SU-DHL-6 (cell line): ENCODE results near the gene RHCG.

Source experiments
- H2AFZ ChIP-seq: fragments of 200-600 bp; sonication (generic); 2 replicates; pipeline ENCODE4 v1.6.1; 2014; ENCODE audit warnings: low read depth, mild to moderate bottlenecking, moderate library complexity, mixed read lengths, antibody characterized with exemption, low read length; ENCODE audit not compliant: severe bottlenecking
- H3F3A ChIP-seq: fragments of 200-600 bp; shearing (Covaris generic); 2 replicates; pipeline ENCODE4 v1.6.0; 2016; ENCODE audit warnings: antibody characterized with exemption, mild to moderate bottlenecking; ENCODE audit not compliant: insufficient read depth
- H3K27ac ChIP-seq: fragments of 200-600 bp; sonication (generic); 2 replicates; pipeline ENCODE4 v1.5.1; 2016; ENCODE audit warnings: low read depth, mild to moderate bottlenecking, low read length, moderate library complexity, mixed read lengths
- H3K27me3 ChIP-seq: fragments of 200-600 bp; sonication (generic), shearing (Covaris generic); 2 replicates; pipeline ENCODE4 v1.6.0; 2014; ENCODE audit warnings: mild to moderate bottlenecking, low read length
- H3K36me3 ChIP-seq: fragments of 200-600 bp; sonication (generic); 2 replicates; pipeline ENCODE4 v1.6.1; 2014; ENCODE audit warnings: mild to moderate bottlenecking, low read length, mixed read lengths
- H3K4me2 ChIP-seq: fragments of 300-600, 200-600 bp; shearing (Covaris generic), sonication (generic); 2 replicates; pipeline ENCODE4 v1.6.0; 2014; ENCODE audit warnings: low read length, low read depth, mild to moderate bottlenecking; ENCODE audit not compliant: poor library complexity, severe bottlenecking
- H3K4me3 ChIP-seq: fragments of 200-600 bp; sonication (generic); 2 replicates; pipeline ENCODE4 v1.5.1; 2014; ENCODE audit warnings: antibody characterized with exemption, low read length, mild to moderate bottlenecking, mixed read lengths; ENCODE audit not compliant: insufficient read depth, poor library complexity, severe bottlenecking
- H3K79me2 ChIP-seq: fragments of 200-600 bp; sonication (generic); 2 replicates; pipeline ENCODE4 v1.6.1; 2014; ENCODE audit warnings: mild to moderate bottlenecking, low read length, moderate library complexity; ENCODE audit not compliant: insufficient read depth
- H3K9ac ChIP-seq: fragments of 200-600 bp; sonication (generic); 2 replicates; pipeline ENCODE4 v1.7.0; 2014; ENCODE audit warnings: mild to moderate bottlenecking, low read length
- H3K9me2 ChIP-seq: fragments of 200-600 bp; sonication (generic); replicated peaks from 2 replicates; pipeline ENCODE4 v1.6.1; 2014; ENCODE audit warnings: low read length; ENCODE audit not compliant: insufficient read depth
- H3K9me3 ChIP-seq: fragments of 200-600 bp; sonication (generic); 2 replicates; pipeline ENCODE4 v1.6.1; 2014; ENCODE audit warnings: low read length, mixed read lengths; ENCODE audit not compliant: insufficient read depth
- H4K20me1 ChIP-seq: fragments of 200-600 bp; sonication (generic); 2 replicates; pipeline ENCODE4 v1.6.1; 2014; ENCODE audit warnings: low read depth, mild to moderate bottlenecking, antibody characterized with exemption, low read length, moderate library complexity, mixed read lengths
- EZH2phosphoT487 ChIP-seq: fragments of 200-600 bp; sonication (generic), shearing (Covaris generic); conservative IDR thresholded peaks from 2 replicates; pipeline ENCODE4 v1.6.1; 2018; ENCODE audit warnings: mild to moderate bottlenecking, antibody characterized with exemption, low read length, moderate library complexity, mixed read lengths
- TF ChIP-seq, protein P1 (sequence below): fragments of 200-600 bp; sonication (generic); IDR thresholded peaks from one replicate; pipeline ENCODE4 v1.5.1; 2017; ENCODE audit warnings: antibody characterized with exemption, mild to moderate bottlenecking, low read length, moderate library complexity; ENCODE audit not compliant: insufficient read depth, poor library complexity, severe bottlenecking

RHCG gene

DNA sequence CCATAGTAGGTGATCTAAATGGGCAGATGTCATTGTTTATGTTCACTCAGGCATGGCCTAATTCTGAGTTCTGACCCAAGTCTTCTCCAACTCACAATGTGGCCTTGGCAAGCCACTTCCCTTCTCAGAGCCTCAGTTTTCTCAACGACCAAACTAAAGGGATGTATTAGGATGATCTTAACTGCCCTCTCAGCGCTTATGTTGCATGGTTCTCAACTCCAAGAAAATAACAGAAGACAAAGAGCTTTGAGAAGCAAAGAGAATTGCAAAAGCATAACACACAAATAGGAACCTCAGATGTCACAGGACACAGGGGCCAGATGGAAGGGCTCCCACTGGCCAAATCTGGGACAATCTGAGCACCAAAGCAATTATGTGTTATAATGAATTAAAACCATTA is 8.6 kb downstream of the RHCG start:
- TF ChIP-seq, protein P1, sequence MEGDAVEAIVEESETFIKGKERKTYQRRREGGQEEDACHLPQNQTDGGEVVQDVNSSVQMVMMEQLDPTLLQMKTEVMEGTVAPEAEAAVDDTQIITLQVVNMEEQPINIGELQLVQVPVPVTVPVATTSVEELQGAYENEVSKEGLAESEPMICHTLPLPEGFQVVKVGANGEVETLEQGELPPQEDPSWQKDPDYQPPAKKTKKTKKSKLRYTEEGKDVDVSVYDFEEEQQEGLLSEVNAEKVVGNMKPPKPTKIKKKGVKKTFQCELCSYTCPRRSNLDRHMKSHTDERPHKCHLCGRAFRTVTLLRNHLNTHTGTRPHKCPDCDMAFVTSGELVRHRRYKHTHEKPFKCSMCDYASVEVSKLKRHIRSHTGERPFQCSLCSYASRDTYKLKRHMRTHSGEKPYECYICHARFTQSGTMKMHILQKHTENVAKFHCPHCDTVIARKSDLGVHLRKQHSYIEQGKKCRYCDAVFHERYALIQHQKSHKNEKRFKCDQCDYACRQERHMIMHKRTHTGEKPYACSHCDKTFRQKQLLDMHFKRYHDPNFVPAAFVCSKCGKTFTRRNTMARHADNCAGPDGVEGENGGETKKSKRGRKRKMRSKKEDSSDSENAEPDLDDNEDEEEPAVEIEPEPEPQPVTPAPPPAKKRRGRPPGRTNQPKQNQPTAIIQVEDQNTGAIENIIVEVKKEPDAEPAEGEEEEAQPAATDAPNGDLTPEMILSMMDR: no peak
- TF ChIP-seq EZH2phosphoT487: no peak

DNA sequence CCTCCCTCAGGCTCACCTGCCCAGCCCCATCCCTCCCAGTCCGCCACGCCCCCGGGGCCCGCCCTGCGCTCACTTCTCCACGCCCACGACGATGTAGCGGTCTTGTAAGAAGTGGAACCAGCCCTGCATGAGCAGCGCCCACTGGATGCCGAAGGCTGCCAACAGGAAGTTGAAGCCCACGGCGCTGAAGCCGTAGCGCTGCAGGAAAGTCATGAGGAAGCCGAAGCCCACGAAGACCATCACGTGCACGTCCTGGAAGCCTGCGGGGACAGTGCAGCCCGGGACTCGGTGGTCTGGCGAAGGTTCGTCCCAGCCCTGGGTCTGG is 9.7 kb downstream of the RHCG start:
- H3K4me2 ChIP-seq: no peak overlapping the region
- no peak overlapping the region for H3K4me3 ChIP-seq
- H3K9ac ChIP-seq: no peak overlapping the region
- H4K20me1 ChIP-seq: no peaks in the 10 kb centered on the region
- H3K36me3 ChIP-seq: no peaks in the 10 kb centered on the region
- H3K27ac ChIP-seq: no peak overlapping the region
- no peak overlapping the region for H2AFZ ChIP-seq
- TF ChIP-seq EZH2phosphoT487: no peak
- TF ChIP-seq, protein P1: no peak
- H3K27me3 ChIP-seq: no peaks in the 10 kb centered on the region
- H3K9me3 ChIP-seq: no peaks in the 10 kb centered on the region
- H3K79me2 ChIP-seq: no peaks in the 10 kb centered on the region
- H3F3A ChIP-seq: no peaks in the 10 kb centered on the region
- no peaks in the 10 kb centered on the region for H3K9me2 ChIP-seq

More for the DNA sequence above, 8.6 kb downstream of the RHCG start:
- Histone ChIP-seq H3K27me3 (no peaks in the 10 kb centered on the region), H3K9me2 (no peaks in the 10 kb centered on the region), H4K20me1 (no peaks in the 10 kb centered on the region), H3K4me2 (no peak overlapping the region), H3K36me3 (no peaks in the 10 kb centered on the region), H3K4me3 (no peak overlapping the region), H3K79me2 (no peaks in the 10 kb centered on the region), H3K9ac (no peak overlapping the region), H3F3A (no peaks in the 10 kb centered on the region), H3K9me3 (no peaks in the 10 kb centered on the region), H2AFZ (no peak overlapping the region), H3K27ac (no peak overlapping the region)

DNA sequence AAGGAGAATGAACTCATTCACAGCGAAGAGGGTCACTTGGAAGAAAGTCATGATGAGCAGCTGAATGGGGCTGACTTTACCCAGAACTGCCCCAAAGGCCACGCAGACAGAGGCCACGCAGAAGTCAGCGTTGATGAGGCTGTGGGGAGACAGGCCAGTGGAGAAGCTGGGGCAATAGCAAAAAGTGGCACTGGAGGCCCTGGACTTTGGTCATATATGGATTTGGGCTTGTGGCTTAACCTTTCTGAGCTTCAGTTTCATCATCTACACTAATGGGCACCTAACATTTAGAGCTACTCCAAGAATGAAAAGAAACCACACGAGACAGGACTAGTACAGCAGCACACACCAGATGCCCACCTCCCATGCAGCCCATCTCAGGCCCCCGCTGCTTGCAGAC is 13.3 kb downstream of the RHCG start:
- H3K9me3 ChIP-seq: no peaks in the 10 kb centered on the region
- no peak overlapping the region for H3K9ac ChIP-seq
- H4K20me1 ChIP-seq: no peaks in the 10 kb centered on the region
- H3K9me2 ChIP-seq: no peaks in the 10 kb centered on the region
- TF ChIP-seq, protein P1: no peak
- TF ChIP-seq EZH2phosphoT487: no peak
- H3K79me2 ChIP-seq: no peaks in the 10 kb centered on the region
- no peak overlapping the region for H2AFZ ChIP-seq
- H3K27ac ChIP-seq: no peak overlapping the region
- no peaks in the 10 kb centered on the region for H3K36me3 ChIP-seq
- no peaks in the 10 kb centered on the region for H3F3A ChIP-seq
- H3K4me2 ChIP-seq: no peak overlapping the region
- no peak overlapping the region for H3K4me3 ChIP-seq
- H3K27me3 ChIP-seq: no peaks in the 10 kb centered on the region

DNA sequence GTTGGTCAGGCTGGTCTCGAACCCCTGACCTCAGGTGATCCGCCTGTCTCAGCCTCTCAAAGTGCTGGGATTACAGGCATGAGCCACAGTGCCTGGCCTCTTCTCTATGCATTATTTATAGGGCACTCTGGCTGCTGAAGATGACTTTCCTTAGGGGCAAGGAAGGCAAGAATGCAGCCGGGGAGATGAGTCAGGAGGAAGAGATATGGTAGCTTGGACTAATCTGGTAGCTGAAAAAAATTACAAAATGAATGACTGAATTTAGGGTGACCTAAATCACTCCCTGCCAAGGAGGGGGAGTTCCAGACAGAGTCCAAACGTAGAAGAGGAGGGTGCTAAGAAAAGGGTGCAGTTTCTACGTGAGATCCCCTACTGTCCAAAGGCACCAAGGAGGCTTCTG is 14.2 kb downstream of the RHCG start:
- Histone ChIP-seq H3K4me2 (no peak overlapping the region), H3K9me2 (no peaks in the 10 kb centered on the region), H4K20me1 (no peaks in the 10 kb centered on the region), H2AFZ (no peak overlapping the region), H3K9ac (no peak overlapping the region), H3K9me3 (no peaks in the 10 kb centered on the region), H3F3A (no peaks in the 10 kb centered on the region), H3K4me3 (no peak overlapping the region), H3K27ac (no peak overlapping the region), H3K79me2 (no peaks in the 10 kb centered on the region), H3K36me3 (no peaks in the 10 kb centered on the region), H3K27me3 (no peaks in the 10 kb centered on the region)
- TF ChIP-seq, protein P1: no peak
- TF ChIP-seq EZH2phosphoT487: no peak
